ENCODE data around the gene CAPN14.
A peak's percentile ranks its signal among the peaks of the same experiment; 100 is the strongest.

Gene CAPN14, protein sequence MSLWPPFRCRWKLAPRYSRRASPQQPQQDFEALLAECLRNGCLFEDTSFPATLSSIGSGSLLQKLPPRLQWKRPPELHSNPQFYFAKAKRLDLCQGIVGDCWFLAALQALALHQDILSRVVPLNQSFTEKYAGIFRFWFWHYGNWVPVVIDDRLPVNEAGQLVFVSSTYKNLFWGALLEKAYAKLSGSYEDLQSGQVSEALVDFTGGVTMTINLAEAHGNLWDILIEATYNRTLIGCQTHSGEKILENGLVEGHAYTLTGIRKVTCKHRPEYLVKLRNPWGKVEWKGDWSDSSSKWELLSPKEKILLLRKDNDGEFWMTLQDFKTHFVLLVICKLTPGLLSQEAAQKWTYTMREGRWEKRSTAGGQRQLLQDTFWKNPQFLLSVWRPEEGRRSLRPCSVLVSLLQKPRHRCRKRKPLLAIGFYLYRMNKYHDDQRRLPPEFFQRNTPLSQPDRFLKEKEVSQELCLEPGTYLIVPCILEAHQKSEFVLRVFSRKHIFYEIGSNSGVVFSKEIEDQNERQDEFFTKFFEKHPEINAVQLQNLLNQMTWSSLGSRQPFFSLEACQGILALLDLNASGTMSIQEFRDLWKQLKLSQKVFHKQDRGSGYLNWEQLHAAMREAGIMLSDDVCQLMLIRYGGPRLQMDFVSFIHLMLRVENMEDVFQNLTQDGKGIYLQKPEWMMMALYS

GRCh38 chr2:31217465-31218200, at the start of gene CAPN14:
Gene CAPN14, minus strand, starts transcription at chr2:31217515. Its CDS starts 12,068 bp downstream, at chr2:31205447.
- DNase-seq: peak; percentile 4

GRCh38 chr2:31266804-31267203, 49.5 kb upstream of the CAPN14 start:
- no peak for DNase-seq

DNA sequence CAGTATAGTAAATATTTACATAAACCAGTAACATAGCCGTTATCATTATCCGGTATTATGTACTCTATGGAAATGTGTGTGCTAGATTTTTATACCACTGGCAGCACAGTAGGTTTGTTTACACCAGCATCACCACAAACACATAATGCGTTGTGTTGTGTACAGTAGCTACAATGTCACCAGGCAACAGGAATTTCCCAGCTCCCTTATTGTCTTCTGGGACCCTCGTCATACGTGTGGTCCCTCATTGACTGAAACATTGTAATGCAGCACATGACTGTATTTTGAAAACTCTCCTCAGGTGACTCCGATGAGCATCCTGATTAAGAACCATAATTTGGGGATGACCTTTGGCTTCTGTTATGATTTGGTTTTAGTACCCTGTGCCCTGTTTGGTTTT, 47.9 kb upstream of the CAPN14 start:
- DNase-seq: no peak

DNA sequence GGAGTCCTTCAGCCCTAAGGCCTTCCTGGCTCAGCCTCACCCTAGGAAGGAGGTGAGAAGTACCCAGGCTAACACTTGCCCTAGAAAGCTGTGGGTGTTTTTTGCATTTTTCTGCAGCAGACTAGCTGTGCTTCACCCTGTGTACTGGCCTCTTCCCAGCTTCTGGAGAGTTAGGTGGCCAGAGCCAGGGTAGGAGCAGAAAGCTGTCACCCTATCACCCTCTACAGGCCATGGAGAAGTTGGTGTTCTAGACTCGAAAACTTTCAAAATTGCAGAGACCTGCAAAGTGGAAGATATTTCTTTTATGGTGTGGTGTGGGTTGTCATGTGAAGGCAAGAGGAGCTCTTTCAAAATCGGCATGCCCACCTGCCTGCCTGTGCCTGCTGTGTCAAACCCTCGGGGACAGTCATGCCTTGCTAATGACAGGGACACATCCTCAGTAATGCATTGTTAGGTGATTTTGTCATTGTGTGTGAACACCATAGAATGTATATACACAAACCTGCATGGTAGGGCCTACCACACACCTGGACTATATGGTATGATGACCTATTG, 46.4 kb upstream of the CAPN14 start:
- no peak for DNase-seq

GRCh38 chr2:31260870-31261269, 43.6 kb upstream of the CAPN14 start:
- DNase-seq: no peak

DNA sequence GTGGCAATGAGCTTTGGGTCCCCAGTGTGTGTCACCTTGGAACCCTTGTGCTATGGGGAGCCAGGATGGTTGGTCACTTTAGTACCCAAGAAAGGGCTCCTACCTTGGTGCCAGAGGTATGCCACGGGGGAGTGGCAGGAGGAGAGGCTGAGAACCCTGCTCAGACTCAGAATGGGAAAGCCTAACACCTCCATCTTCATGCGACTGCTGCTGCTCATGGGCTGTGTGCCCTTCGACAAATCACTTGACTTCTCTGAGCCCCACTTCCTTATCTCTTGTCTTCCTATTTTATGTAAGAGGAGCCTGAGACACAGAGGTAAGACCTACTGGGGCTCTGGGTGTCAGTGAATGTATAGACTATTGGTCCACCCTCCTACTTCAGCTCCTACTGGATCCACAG, 41.8 kb upstream of the CAPN14 start:
- DNase-seq: no peak

DNA sequence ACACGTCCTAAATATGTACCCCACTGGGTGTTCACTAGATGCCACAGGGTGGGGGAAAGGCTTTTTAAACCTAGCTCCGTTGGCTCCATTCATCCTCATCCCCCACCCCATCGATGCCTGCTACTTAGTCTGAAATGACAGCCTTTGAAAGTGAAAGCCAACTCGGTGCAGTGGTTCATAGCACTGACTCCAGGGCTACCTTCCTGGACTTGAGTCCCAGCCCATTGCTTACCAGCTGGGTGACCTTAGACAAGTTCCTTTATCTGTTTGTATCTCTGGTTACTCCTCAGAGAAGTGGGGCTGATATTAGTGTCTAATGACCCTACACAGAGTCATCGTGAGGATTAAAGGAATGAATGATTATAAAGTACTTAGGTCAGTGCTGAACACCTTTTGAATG, 41.0 kb upstream of the CAPN14 start:
- no peak for DNase-seq

DNA sequence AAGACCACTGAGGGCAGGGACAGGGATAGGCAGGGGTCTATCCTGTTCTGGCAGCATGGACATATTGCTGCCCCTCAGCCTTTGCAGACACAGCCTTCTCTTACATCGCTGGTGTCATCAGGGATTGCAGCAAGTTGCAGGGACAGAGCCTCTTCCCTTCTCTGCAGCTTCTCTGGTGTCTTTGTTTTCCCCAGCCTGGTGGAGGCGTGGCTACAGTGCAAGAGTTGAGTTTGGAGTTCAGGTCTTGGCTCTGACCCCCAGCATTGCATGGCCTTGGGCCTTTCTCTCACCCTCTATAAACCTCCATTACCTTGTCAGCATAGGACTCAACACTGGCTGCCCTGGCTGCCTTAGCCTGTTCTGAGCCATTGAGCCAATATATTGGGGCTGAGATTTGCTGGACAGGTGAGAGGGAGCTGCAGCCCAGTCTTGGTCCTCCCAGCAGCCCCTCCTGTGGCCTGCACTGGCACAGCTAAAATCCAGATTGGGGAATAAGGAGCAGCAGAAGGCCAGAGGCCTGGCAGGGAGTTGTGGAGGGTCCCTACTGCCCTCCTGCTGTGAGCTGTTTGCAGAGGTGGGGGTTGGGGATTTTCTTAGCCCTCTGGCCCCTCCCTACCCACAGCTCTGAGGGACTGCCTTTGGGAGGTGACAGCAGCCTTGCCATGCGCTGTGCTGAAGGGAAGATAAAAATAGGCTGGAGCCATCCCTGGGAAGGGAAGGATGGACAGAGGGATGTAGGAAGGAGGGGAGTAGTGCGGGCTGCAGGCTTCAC, 39.5 kb upstream of the CAPN14 start:
- no peak for DNase-seq

GRCh38 chr2:31255911-31256571, 38.7 kb upstream of the CAPN14 start:
- DNase-seq: no peak

DNA sequence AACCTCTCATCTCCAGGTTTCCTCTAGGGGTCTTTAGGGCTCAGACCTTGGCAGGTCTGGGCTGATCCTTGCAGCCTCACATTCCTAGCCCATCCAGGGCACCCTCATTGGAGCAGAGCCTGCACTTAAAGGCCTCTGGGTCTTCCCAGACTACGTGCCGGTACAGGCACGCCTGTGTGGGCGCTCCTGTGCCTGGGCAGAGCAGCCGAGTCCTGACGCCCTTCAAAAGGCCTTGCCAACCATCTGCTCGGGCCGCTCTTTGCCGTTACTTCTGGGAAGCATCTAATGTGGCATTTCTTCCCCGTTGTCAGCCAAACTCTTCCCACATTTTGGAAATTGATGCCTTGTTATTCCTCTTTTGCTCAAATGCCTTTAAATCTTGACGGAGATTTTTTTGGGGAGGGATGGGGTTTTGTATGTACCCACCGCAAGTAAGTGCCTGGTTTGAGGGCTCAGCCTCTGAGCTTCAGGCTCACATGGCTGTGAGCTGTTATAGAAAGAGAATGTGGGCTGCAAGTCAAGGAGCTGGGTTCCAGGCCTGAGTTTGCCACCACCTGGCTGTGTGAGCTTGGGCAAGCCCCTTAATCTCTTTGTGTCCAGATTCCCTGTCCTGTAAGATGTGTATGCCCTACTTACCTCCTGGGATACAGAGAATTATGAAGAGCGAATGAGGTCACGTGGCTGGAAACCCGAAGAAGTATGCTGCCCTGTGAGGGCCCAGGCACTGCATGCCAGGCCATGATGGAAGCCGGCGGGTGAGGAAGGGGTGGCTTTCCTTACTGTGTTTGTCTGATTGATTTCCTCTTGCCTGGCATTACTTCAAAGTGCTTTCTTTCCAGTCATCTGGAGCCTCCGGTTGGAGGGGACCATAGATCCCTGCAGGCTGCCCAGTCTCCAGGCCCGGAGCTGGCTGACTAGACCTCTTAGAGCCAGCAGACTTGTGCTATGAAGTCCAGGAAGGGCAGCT, 37.2 kb upstream of the CAPN14 start:
- DNase-seq: no peak

DNA sequence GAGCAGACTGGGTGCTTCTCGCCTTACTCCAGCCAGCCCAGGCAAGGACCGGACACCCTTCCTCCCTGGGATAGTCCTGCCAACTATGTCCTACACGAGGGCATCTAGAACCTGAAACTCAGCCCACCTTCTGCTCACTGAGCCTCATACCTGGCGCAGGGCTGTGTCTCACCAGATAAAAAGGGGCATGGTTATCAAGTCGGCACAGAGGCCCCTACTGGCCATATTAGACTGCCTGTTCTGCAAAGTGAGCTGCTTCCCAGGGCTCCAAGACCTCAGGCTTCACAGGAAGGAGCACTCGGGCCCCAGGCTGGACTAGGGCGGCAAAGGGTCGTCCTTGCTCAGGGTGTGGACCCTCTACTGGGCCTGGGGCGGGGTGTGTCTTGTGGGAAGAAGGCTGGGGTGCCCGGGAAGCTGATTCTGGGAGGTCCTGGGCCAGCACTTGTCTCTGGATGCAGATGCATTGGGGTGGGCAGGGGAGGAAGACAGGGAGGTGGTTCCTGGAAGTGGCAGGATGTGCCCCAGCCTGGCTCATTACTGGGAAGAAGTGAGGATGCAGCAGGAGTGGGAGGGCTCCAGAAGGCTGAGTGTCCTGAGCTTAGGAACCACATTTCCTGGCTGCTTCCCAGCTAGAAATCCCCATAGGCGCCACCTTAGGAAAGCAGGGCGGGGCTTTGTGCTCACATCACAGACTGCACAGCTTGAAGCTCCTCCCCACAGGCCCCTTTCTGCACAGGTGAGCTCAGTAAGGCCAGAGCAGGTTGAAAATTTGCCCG, 36.2 kb upstream of the CAPN14 start:
- DNase-seq: no peak

DNA sequence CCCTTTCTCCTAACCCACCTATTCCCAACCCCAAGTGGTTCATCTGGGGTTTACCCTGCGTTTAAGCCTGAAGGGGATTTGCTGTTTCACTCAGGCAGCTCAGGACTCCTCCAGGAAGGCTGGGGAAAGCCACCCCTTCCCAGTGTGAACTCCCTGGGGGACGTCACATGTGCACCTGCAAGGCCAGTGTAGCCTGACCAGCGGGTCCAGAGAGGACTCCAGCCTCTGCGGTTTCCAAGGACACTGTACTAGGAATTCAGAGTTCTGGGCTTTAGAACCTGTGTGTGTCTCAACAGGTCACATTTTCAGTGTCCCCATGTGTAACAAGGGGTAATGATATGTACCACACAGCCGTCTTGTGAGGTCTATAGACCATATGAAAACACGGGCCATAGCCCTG, 34.5 kb upstream of the CAPN14 start:
- DNase-seq: no peak

GRCh38 chr2:31251018-31251417, 33.7 kb upstream of the CAPN14 start:
- no peak for DNase-seq

DNA sequence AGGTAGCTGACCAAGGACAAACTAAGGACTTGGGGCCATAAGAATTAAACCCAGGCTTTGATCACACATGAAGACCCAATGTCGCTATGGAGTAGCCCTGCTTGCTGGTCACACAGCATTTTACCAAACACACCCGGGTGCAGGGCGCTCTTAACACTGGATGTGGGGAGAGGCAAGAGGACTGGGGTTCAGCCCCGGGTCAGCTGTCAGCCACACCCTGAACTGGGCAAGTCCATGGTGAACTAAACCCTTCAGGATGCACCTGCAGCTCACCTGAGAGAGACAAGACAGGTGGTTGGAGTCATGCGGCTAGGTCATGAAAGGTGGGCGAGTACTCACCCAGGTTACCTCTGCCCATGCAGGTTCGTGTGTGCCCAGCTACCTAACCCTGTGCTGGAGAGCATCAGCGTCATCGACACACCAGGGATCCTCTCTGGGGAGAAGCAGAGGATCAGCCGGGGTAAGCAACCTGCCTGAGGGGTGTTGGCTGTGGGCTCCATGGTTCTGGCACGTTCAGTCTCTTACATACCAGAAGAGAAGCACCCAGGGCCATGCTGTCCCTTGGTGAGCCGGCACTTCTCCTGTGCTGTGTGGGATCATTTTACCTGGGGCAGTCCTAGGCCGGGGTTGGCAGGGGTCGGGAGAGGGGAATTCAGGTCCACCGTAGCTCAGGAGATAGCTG, 31.8 kb upstream of the CAPN14 start:
- DNase-seq: no peak

DNA sequence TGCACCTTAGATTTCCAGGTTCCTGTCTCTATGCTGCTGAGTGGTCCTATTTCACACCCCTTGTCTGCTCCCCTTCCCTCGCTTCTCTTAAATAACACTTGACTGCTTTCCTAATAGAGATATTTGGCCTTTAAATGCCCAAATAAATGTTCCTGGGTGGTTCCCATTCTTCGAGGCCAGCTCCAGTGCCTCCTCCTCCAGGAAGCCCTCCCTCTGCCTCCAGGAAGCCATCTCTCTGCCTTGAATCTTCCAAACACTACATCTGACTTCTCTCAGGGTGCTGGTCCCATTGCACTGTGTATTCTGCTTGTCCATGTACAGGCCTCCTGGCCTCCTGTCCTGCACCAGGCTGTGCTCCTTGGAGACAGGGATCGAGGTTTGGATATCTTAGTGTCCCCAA, 30.8 kb upstream of the CAPN14 start:
- DNase-seq: no peak

GRCh38 chr2:31247711-31248110, 30.4 kb upstream of the CAPN14 start:
- peak; percentile 33 for DNase-seq

DNA sequence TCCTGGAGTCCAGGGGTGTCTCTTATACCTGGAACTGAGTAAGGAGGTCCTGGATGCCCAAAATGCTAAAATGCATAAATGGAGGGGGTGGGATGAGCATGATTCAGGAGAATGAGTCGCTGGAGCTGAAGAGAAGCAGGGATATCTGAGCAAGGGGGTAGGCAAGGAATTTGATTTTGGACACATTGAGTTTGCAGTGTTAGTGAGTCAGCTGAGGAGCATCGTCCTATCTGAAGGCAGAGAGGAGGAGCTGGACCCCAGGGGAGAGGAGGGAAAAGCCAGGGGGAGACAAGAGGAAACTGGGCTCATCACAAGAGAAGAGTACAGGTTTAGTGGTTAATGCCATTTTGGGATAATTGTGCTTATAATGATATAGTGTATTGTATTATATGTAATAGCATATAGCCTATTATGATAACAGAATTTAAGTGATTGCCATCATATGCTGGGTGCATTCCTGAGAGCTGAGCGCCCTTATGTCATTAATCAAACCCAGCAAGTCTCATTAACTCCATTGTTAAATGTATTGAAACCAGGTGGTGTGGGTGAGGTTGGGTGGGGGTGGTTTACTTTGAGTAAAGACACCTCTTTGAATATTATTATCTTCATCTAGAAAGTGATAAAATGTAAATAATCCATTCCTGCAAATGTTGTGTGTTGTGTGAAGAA, 29.0 kb upstream of the CAPN14 start:
- DNase-seq: peak; percentile 75

GRCh38 chr2:31244101-31244500, 26.8 kb upstream of the CAPN14 start:
- no peak for DNase-seq

GRCh38 chr2:31243053-31243452, 25.7 kb upstream of the CAPN14 start:
- DNase-seq: no peak

Measured in fibroblast of skin of right quadriceps (primary cell).